Measurements from ENCODE around the gene PPP1R12A. TPM values are rescaled to one million over a fixed set of nuclear protein-coding genes. Genes with fewer than 3 reads are reported as not detected.

Gene PPP1R12A
- total RNA-seq, 1 donor: 207 TPM

DNA sequence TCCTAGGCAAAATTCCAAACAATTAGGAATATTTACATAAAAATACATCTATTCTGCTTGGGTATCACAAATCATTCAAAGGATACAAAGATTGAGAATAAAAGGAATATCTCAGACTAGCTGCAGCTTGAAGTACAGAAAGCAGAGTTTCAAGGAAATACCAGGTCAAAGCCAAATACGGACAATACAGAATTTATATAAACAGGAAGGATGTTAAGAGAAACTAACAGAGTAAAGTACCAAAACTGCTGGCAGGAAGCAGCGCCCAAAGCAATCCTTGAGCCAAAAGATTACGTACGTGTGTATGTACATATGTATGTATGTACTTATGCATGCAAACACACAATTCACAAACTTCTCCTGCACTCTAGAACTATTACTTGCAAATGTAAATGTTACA is 86.6 kb downstream of the PPP1R12A start:
- TF ChIP-seq CTCF (IDR thresholded peaks at IDR 0.05; ENCODE audit: insufficient read depth, low read depth, low read length): no peak
- peak; percentile 45 for DNase-seq (ENCODE audit: low read depth)

DNA sequence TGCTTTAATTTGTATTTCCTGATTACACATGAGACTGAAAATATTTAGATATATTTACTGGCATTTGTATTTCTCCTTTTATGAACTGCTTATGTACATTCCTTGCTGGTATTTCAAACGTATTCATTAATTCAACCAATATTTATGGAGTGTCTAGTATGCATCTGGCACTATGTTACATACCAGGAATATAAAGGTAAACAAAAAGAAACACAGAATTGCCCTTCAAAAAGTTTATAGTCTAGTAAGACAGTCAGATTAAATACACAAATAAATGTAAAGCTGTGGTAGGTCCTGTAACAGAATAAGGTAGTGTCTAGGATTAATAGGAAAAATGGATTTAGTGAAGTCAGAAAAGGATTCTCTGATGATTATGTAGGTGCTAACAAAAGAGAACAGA is 87.5 kb downstream of the PPP1R12A start:
- no peak for TF ChIP-seq CTCF (IDR thresholded peaks at IDR 0.05; ENCODE audit: insufficient read depth, low read depth, low read length)
- DNase-seq (ENCODE audit: low read depth): no peak

More for the DNA sequence above, 86.6 kb downstream of the PPP1R12A start:
- no peak overlapping the region for H3K4me3 ChIP-seq (ENCODE audit: low read depth, low read length)

GRCh38 chr12:79844693-79845092 is 90.2 kb downstream of the PPP1R12A start:
- no peak overlapping the region for H3K4me3 ChIP-seq (ENCODE audit: low read depth, low read length)
- peak; percentile 61 for DNase-seq (ENCODE audit: low read depth)
- no peak for TF ChIP-seq CTCF (IDR thresholded peaks at IDR 0.05; ENCODE audit: insufficient read depth, low read depth, low read length)

More for the DNA sequence above, 87.5 kb downstream of the PPP1R12A start:
- H3K4me3 ChIP-seq (ENCODE audit: low read depth, low read length): no peak overlapping the region

GRCh38 chr12:79843978-79844377 is 90.9 kb downstream of the PPP1R12A start:
- no peak for TF ChIP-seq CTCF (IDR thresholded peaks at IDR 0.05; ENCODE audit: insufficient read depth, low read depth, low read length)
- H3K4me3 ChIP-seq (ENCODE audit: low read depth, low read length): no peak overlapping the region
- DNase-seq (ENCODE audit: low read depth): no peak

DNA sequence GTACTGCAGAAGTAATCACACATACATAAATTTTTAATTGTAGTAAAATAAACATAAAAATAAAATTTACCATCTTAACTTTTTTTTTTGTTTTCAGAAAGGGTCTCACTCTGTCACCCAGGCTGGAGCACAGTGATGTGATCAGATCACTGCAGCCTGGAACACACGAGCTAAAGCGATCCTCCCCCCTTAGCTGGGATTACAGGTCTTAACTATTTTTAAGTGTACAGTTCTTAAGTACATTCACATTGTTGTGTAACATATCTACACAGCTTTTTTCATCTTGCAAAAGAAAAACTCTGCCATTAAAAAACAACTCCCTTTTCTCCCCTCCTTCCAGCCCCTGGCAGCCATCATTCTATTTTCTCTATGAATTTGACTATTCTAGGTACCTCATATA is 92.3 kb downstream of the PPP1R12A start:
- peak; percentile 12 for DNase-seq (ENCODE audit: low read depth)
- TF ChIP-seq CTCF (IDR thresholded peaks at IDR 0.05; ENCODE audit: insufficient read depth, low read depth, low read length): no peak
- no peak overlapping the region for H3K4me3 ChIP-seq (ENCODE audit: low read depth, low read length)

DNA sequence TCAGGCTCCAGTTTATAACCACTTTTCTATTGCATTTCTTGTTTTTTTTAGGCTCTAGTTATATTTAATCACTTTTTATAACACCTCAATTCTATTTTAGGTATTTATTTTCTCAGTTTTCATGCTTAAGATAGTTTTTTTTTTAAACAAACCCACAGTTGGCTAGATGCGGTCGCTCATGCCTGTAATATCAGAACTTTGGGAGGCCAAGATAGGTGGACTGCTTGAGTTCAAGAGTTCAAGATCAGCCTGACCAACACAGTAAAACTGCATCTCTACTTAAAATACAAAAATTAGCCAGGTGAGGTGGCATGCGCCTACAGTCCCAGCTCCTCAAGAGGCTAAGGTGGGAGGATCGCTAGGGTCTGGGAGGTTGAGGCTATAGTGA is 93.0 kb downstream of the PPP1R12A start:
- TF ChIP-seq CTCF (IDR thresholded peaks at IDR 0.05; ENCODE audit: insufficient read depth, low read depth, low read length): no peak

DNA sequence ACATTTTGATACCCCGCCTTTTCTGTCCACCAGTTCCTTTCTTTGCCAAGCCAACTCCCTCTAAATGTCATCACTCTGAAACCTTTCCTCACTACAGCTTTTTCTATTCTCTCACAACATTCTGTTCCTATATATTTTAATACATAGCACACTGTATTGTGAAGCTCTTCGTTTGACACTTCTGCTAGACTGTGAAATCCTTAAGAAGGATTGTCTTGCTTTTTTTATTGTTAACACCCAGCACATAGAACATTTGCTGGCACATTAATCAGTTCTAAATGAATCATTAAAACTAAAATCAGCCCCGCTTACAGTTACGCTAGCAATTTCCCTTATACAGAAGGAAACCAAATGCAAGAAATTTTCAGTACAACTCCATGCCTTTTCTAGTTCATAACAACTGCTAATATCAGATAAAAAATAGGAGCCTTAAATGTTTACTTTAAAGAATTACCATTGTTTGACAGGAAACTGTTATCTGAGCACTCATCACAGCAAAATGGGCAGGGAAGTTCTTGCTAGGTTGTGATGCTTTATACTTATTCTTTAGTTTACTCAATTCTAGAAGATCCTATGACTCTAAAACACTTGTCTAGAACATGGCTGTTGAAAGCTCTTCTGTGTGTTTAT is 93.5 kb downstream of the PPP1R12A start:
- no peak for TF ChIP-seq CTCF (IDR thresholded peaks at IDR 0.05; ENCODE audit: insufficient read depth, low read depth, low read length)
- no peak for DNase-seq (ENCODE audit: low read depth)
- no peak overlapping the region for H3K4me3 ChIP-seq (ENCODE audit: low read depth, low read length)

More for the DNA sequence above, 93.0 kb downstream of the PPP1R12A start:
- no peak overlapping the region for H3K4me3 ChIP-seq (ENCODE audit: low read depth, low read length)
- no peak for DNase-seq (ENCODE audit: low read depth)
